Measurements from ENCODE around the gene SCYGR6.

The SCYGR6 gene

GRCh38 chr2:227713291-227713690 lies 11.3 kb downstream of the SCYGR6 start:
- DNase-seq (ENCODE audit: low spot score), result no peak

DNA sequence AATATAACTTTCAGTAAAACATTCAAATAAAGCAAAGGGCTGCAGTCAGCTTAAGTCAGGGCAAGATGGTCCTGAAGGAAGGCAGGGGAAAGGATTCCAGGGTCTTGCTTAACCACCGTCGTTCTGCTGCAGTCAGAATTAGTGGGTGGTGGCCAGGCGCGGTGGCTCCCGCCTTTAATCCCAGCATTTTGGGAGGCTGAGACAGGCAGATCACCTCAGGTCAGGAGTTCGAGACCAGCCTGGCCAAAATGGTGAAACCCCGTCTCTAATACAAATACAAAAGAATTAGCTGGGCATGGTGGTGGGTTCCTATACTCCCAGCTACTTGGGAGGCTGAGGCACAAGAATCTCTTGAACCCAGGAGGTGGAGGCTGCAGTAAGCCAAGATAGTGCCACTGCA lies 13.6 kb downstream of the SCYGR6 start:
- no peak for DNase-seq (ENCODE audit: low spot score)

- DNase-seq (ENCODE audit: low spot score), result no peak
These were observed 17.2 kb downstream of the SCYGR6 start for GRCh38 chr2:227707390-227707789.

DNA sequence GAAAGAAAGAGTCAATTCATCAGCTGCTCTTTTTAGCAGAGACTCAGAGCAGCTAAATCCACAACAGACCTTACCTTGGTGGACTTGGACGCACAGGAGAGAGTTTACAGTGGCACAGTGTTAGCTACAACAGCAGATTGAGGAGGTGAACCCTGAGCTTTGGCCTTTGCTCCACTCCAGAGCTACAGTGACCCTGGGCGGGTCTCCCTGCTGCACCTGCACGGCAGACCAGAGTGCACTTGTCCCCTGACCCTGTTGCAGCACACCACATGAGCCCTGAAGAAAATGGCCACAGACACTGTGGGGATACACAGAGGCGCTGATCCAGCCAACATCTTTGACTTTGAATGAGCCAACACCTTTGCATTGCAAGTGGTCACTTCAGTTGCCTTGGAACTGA lies 17.7 kb downstream of the SCYGR6 start:
- no peak for DNase-seq (ENCODE audit: low spot score)

DNA sequence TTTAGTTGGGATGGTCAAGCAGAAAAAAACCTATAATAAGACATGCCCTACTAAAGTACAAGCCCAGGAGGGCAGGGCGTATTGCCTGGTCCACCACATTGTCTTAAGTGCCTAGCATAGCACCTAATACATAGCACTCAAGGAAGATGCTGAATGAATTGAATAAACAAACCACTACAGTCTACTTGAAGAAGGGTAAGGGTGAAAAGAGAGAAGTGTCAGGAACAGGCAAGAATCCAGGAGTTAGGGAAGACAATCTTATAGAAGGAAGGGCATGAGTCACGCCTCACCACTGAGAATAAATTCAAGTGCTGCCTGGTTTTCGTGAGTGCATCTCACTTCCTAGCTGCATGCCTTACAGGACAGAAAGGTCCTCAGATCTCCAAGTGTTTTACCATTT lies 20.6 kb downstream of the SCYGR6 start:
- no peak for DNase-seq (ENCODE audit: low spot score)

- DNase-seq (ENCODE audit: low spot score), result no peak
These were observed 21.3 kb downstream of the SCYGR6 start for GRCh38 chr2:227703280-227703732.

GRCh38 chr2:227701556-227701955 lies 23.0 kb downstream of the SCYGR6 start:
- DNase-seq (ENCODE audit: low spot score), result no peak

DNA sequence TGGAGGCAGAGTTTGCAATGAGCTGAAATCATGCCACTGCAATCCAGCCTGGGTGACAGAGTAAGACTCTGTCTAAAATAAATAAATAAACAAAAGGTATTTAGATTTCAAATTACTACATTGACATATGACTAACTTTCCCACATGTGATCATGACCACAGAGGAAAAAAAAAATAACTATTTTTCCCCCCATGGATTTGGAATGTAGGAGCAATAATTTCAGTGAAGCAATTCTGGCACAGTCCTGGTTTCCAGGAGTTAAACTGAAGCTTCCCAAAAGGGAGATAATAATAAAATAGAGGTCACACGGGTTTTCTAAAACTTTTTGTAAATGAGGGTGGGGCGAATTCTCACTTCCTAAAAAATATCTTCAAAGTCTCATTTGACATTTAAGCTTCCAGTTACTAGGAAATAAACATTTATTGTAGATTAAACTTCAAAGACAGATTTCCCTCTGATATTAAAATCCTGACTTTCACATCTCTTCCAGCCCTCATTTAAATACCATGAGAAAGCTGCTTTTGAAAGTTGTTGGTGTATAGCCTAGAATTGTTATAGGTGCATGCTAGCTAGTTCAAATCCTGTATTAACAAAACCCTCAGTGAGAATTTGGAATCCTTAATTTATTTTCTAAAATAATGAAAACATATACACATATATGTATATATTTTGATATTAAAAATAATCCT lies 27.4 kb downstream of the SCYGR6 start:
- no peak for DNase-seq (ENCODE audit: low spot score)

- DNase-seq (ENCODE audit: low spot score), result no peak
These were observed 37.4 kb downstream of the SCYGR6 start for GRCh38 chr2:227687189-227687588.

- DNase-seq (ENCODE audit: low spot score), result no peak
These were observed 40.3 kb downstream of the SCYGR6 start for GRCh38 chr2:227684258-227684657.

DNA sequence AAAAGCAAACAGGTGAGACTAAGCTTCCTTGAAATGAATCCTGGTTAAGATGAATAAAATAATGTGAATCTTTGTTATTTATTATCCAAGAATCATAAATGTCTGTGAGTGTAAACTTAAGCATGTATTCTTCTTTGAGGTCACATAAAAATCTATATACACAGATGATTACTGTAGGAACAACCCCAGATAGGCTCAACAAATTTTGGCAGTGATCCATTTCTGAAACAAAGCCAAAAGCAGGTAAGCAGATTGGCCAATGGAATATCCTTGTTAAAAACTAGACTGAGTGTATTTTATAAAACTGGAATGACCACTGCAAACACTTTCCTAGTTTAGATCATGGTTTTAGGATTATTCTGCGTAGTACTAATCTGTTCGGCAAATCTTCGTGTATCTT lies 46.6 kb downstream of the SCYGR6 start:
- DNase-seq (ENCODE audit: low spot score), result no peak

DNA sequence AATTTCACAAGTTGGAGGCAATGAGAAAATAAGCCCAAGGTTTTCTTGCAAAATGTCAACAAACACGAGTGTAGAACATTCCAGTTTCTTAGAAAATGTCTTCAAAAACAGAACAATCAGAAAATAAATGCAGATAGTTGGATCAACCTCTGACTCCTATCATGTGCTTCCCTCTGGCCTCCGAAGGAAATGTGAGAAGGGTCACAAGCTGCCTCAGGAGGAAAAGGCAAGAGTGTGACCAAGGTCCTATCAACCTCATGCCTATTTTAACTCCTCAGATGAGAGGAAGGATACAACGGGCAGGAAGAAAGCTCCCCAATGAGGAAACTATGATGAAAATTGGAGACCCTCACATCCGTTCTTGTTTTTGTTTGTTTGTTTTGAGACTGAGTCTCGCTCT lies 50.1 kb downstream of the SCYGR6 start:
- no peak for DNase-seq (ENCODE audit: low spot score)

All from kidney capillary endothelial cell (primary cell).